NCI-H1436 treated with DMSO at 0.1 percent for 48 hours (cell line): ENCODE measurements around the gene KRTAP4-12.
"Not testable (repeated sequence)": the region's sequence is repeated elsewhere in the genome, so short reads cannot be mapped to it uniquely, and the experiment has no call there.

Experiments
- DNase-seq: peaks from one replicate; lab custom pipeline; 2025; lab: John Stamatoyannopoulos, UW

KRTAP4-12 gene

DNA sequence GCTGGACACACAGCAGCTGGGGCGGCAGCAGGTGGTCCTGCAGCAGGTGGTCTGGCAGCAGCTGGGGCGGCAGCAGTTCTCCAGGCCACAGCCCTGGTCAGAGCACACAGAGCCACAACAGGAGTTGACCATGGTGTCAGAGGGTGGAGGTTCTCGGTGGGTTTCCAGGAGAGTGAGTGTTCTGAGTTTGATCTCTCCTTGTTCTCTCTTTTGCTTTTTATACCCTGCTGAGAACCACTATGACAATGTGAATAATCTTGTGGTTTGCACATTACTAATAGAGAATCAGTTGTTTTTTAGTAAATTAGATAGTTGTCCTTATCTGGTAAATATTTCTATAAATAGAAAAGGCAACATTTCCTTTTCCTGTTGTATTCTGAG, at the start of gene KRTAP4-12:
TSS of gene KRTAP4-12 (minus strand) at position 192 of the 381 bp plus-strand sequence. CDS start at position 132, 60 bp downstream.
- DNase-seq: not testable (repeated sequence)

DNA sequence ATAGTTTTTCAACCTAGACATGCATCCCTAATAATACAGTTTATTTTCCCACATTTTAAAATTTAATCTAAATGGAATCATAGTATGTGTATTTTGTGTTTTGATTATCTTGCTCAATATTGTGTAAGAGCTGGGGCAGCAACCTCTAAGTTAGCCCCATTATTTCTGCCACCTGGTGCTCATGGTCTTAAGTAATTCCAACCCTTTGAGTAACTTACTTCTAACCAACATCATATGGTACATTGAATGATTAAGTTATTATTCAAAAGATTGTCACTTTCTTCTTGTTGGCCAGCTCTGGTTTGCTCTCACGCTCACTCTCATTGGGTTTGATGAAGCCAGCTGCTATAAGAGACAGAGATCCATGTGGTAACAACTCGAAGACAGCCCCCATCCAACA, 47.9 kb upstream of the KRTAP4-12 start:
- DNase-seq: no peak

DNA sequence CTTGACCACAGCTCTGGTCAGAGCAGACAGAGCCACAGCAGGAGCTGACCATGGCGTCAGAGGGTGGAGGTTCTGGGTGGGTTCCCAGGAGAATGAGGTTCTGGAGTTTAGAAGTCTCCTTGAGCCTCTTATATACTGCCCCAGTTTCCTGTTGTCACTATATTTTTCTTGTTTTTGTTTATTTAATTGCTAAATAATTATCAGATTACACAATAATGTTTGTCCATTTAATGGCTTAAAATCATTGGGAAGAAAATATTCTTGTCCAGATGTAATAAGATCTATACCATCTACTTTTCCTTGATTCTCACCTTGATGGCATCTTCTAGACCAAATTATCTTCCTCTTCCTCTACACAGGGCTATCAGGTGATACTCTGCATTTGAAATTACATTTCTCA, 44.1 kb upstream of the KRTAP4-12 start, which contains the start of gene KRTAP4-3:
TSS of gene KRTAP4-3 (minus strand) at position 101 of the 400 bp plus-strand sequence. CDS start at position 52, 49 bp downstream.
- DNase-seq: no peak

DNA sequence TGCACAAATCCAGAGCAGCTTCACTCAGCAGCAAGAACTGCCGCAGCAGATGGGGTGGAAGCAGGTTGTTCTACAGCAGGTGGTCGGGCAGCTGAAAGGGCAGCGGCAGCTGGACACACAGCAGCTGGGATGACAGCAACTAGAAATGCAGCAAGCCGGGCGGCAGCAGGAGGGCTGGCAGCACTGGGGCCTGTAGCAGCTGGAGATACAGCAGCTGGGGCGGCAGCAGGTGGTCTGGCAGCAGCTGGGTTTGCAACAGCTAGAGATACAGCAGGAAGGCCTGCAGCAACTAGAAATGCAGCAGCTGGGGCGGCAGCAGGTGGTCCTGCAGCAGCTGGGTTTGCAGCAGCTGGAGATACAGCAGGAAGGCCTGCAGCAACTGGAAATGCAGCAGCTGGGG, 43.6 kb upstream of the KRTAP4-12 start:
- DNase-seq: no peak

DNA sequence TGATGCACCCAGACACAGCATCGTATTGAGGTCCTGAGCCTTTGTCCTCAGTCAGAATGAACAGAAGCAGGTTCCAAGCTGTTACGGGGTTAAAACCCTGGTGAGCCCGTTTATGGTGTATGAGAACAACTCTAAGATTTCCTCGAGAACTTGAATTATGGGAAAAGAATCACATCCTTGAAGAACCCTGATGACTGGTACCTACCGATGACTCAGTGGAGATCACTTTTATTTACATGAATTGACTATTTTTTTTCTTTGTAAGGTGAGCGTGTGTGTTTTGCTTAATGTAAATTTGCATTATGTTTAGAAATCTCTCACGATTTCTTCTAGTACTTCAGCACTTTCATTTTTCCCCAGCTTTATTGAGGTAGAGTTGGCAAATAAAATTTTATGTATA, 39.8 kb upstream of the KRTAP4-12 start:
- DNase-seq: no peak

DNA sequence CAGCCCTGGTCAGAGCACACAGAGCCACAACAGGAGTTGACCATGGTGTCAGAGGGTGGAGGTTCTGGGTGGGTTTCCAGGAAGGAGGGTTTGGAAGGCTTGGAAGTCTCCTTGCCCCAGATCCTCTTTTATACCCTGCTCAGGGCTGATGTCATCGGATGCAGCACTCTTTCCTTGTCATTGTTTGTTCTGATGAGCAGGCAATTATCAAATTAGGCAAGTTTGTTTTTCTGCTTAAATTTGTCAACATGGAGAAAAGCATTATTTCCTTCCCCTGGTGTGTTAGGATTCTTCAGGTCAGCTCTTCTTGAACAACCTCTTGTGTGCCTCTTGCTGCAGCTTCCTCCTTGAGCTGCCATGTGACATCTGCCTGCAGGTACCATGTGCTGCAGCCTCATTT, 36.7 kb upstream of the KRTAP4-12 start, which contains the start of gene KRTAP4-4:
TSS of gene KRTAP4-4 (minus strand) at position 101 of the 400 bp plus-strand sequence. CDS start at position 44, 57 bp downstream.
- DNase-seq: no peak

DNA sequence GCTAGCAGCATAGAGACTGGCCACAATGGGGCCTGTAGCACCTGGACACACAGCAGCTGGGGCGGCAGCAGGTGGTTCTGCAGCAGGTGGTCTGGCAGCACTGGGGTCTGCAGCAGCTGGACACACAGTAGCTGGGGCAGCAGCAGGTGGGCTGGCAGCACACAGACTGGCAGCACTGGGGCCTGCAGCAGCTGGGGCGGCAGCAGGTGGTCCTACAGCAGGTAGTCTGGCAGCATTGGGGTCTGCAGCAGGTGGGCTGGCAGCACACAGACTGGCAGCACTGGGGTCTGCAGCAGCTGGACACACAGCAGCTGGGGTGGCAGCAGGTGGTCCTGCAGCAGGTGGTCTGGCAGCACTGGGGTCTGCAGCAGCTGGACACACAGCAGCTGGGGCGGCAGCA, 36.2 kb upstream of the KRTAP4-12 start:
- not testable (repeated sequence) for DNase-seq

DNA sequence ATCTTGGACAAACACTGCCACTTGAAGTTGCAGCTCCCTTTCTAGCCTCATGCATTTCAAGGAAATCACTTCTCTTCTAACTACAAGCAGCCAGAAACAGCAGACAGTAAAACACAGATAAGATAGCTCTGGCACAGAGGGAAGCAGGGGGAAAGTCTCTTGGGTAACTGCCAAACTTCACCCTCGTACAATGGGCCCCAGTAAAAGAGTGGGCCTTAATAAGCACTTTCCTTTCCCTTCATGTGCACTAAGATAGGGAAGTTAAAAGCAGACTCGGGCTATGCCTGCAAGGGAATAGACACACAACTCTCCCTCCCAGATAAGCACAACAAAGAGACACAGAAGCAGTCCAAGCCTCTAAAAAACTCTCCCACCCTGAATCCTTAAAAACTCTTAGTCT, 29.9 kb upstream of the KRTAP4-12 start:
- no peak for DNase-seq

DNA sequence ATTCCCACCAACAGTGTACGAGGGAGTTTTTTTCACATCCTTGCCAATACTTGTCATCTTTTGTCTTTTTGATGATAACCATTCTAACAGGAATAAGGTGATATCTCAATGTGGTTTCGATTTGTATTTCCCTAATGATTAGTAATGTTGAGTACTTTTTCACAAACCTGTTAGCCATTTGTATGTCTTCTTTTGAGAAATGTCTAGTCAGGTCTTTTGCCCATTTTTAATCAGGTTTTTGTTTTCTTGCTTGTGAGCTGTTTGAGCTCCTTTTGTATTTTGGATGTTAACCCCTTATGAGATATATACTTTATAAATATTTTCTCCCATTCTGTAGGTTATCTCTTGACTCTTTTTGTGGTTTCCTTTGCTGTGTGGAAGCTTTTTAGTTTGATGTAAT, 27.5 kb upstream of the KRTAP4-12 start:
- DNase-seq: no peak

DNA sequence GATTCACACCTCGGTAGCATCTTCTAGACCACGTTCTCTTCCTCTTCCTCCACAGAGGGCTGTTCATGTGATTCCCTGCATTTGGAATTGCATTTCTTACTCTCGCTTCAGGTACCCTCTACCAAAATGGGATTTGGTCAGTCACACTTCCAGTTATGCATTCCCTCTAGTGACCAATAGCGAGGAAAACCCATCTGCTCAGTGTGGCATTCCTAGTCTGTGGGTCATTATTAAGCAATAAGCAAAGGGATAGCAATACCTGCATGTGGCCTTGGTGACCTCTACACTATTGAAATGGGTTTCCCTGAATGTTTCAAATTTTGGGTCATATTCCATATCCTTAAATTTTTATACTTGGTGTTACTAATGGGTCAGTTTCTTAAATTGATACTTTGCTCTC, 26.0 kb upstream of the KRTAP4-12 start:
- no peak for DNase-seq

DNA sequence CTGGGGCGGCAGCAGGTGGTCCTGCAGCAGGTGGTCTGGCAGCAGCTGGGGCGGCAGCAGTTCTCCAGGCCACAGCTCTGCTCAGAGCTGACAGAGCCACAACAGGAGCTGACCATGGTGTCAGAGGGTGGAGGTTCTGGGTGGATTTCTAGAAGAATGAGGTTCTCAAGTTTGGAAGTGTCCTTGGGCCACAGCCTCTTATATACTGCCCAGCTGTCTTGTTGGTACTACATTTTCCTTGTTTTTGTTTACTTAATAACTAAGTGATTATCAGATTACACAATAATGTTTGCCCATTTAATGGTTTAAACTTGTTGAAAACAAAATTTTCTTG, 25.6 kb upstream of the KRTAP4-12 start, which contains the start of gene KRTAP4-5:
TSS of gene KRTAP4-5 (minus strand) at position 174 of the 334 bp plus-strand sequence. CDS start at position 116, 58 bp downstream.
- no peak for DNase-seq

DNA sequence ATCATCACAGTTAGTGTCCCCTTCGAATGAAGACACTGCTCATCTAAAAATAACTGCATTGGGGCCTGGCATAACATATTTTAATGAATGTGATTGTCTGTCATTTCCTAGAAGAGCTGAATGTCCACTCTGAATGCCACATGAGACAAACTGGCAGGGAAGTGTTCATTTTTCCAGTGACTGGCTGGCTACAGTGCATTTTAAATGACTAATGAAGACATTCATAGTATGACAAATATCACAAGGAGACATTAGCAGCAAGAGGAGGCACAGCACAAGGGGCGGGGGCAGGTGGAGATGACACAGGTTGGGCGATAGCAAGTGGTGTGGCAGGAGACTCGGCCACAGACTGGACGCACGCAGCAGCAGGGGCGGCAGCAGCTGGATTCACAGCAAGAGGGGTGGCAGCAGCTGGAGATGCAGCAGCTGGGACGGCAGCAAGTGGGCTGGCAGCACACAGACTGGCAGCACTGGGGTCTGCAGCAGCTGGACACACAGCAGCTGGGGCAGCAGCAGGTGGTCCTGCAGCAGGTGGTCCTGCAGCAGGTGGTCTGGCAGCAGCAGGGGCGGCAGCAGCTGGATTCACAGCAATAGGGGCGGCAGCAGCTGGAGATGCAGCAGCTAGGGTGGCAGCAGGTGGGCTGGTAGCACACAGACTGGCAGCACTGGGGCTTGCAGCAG, 25.1 kb upstream of the KRTAP4-12 start:
- DNase-seq: not testable (repeated sequence)

DNA sequence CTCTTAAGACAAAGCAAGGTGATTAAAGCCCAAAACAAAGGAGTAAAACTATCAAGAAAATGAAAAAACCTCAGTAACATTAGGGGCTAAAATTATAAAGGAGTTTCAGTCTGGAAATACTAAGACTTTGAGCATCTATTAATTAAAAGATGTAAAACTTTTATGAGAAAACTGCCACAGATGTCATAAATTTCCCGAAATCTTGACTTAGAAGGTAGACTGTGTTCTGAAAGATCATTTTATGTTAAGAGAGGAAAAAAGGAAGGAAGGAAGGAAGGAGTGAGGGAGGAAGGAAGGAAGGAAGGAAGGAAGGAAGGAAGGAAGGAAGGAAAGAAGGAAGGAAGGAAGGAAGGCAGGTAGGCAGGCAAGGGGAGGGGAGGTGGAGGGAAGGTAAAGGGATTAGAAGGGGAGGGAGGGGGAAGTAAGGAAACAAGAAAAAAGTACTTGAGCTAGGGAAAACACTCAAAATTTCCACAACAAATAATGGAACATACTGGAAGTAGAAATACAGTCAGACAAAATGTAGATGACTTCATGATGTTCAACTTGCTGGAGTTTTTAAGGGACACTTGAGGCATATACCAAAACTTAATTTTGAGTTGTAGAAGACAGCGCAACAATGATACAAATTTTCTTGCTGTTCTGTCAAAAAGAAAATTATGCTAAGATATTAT, 23.7 kb upstream of the KRTAP4-12 start:
- DNase-seq: no peak

DNA sequence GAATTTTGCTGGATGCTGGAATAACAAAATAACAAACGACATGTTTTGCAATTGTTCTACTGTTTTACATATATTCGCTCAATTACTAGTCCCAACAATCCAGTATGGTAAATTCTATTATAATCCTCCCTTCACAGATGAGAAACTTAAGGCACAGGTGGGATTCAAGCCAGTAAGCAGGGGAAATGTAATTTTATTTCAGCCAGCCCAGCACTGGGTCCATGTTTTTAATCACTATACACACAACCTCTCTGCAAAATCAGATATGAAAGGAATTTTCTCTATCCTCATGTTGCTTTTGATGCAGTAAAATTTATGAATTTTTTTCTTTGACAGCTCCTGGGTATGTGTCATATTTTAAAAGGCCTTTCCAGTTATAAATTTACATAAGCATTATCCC, 21.3 kb upstream of the KRTAP4-12 start:
- DNase-seq: no peak

DNA sequence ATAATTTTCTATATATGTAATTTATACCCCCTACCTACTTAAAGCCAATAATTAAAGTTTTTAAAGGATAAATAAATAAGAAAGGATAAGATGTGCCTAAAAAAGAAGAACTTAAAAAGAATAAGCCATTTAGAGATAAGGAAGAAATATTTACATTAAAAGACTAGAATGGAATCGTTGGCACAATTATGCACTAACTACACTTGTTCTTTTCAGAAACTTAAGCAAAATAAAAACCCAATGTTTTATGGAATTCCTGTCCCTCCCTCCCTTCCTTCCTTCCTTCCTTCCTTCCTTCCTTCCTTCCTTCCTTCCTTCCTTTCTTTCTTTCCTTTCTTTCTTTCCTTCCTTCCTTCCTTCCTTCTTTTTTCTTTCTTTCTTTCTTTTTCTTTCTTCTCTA, 20.9 kb upstream of the KRTAP4-12 start:
- no peak for DNase-seq

DNA sequence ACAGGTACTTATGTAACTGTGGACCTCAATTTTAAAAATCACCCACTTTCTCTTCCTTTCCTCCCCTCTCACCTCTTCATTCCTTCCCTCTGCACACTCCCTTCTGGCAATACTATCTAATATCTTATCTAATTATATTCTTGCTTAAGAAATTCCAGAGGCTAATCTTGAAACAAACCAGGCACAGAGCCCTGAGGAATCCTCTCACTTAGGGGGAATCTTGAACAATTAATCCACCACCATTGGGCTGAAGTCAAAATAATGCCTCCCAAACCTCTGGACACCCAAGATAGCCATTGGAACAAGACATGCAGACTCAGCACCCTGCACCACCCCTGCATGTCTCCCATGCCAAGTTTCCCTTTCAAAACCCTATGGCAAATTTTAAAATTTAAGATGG, 17.4 kb upstream of the KRTAP4-12 start:
- no peak for DNase-seq

DNA sequence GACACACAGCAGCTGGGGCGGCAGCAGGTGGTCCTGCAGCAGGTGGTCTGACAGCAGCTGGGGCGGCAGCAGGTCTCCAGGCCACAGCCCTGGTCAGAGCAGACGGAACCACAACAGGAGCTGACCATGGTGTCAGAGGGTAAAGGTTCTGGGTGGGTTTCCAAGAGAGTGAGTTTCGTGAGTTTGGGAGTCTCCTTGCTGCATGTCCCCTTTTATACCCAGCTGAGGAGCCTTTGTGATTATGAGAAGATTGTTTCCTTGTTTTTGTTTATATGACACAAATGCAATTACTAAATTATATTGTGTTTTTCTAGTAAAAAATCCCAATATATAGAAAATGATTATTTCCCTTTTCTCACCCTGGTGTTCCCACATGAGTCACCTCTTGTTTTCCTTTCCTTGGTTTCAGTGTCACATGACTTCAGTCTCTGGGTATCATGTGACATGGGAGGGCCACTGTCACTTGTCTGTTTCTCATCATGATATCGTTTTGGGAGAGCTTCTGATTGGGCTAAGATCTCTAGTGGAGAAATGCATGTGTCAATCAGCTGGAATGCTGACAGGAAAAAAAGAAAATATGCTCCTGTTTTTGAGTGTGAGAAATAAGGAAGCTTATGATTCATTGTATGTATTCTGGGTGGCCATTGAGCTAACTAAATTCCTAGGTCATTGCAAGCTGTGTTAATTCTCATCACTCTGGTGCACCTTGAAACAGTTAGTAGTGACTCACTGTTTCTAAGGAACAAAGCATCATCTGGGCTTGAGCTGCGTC, 16.6 kb upstream of the KRTAP4-12 start, which contains the start of gene KRTAP4-6:
TSS of gene KRTAP4-6 (minus strand) at position 185 of the 772 bp plus-strand sequence. CDS start at position 128, 57 bp downstream.
- DNase-seq: no peak

DNA sequence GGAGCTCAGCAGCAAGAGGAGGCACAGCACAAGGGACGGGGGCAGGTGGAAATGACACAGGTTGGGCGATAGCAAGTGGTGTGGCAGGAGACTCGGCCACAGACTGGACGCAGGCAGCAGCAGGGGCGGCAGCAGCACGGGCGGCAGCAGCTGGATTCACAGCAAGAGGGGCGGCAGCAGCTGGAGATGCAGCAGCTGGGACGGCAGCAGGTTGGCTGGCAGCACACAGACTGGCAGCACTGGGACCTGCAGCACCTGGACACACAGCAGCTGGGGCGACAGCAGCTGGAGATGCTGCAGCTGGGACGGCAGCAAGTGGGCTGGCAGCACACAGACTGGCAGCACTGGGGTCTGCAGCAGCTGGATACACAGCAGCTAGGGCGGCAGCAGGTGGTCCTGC, 15.9 kb upstream of the KRTAP4-12 start:
- DNase-seq: not testable (repeated sequence)

DNA sequence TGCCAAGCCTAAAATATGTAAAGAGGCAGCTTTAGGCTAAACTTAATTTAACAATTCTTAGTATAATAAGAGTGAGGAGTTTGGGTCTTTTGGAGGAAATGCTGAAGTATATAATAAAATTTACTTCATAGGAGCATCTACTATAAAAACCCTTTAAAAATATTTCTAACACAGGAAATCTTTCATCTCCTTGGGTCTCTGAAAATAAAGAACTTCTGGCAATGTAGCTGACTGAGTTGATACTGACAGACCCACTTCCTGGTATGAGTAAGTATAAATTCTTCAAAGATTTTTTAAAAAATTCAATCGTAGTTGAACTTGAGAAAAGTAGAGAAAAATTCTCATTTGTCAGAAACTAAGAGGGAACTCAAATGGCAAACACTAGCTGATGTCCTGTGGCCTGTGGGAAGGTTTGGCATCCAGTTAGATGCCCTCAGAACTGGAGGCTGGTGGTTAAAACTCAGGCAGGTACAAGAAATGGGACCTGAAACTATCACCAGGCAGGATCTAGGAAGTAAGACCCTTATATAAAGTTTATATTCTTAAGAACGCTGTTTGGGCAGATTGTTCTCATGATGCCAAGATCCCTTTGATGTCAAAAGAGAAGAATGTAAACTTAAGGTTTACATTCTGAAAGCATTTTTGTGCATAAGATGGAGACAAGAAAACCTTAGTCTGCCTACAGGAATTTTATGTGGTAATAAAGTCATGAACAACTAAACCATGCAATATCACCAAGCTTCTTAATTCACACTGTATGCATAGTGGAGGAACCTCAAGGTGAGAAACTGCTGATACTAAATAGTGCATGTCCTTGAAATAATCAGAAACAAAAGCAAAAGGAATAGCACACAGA, 10.1 kb upstream of the KRTAP4-12 start:
- DNase-seq: no peak

DNA sequence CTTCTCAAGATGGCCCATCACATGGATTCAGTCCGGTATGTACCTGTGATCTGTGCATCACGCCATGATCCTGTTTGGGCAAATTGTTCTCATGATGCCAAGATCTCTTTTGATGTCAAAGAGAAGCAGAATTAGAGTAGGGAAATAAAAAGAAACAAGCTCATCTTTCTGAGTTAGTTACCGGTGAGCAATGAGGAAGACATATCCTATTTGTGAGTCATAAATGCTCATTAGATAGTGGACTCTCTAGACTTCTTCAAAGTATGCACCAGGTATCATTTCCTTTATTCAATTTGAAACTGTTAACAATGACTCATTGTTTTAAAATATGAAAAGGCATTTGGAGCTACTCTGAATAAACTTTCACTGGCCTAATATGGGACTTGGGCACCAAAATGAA, 8.0 kb upstream of the KRTAP4-12 start:
- no peak for DNase-seq

DNA sequence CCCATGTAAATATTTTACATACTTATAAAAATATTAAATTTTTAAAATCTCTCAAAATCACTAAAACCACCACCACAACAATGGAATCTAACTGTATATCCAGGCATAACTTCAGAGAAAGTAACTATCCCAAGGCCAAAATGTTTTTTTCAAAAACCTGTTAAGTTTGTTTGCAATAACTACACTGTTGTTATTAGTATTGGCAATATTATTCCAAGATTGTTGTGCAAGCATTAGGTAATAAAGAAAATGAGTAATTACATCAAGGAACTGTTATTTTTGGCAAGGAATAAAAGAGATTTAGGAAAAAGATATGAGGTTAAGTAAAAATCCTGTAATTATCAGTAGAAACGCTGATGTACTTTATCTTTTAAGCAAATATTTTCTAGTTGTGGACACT, 3.4 kb upstream of the KRTAP4-12 start:
- no peak for DNase-seq

DNA sequence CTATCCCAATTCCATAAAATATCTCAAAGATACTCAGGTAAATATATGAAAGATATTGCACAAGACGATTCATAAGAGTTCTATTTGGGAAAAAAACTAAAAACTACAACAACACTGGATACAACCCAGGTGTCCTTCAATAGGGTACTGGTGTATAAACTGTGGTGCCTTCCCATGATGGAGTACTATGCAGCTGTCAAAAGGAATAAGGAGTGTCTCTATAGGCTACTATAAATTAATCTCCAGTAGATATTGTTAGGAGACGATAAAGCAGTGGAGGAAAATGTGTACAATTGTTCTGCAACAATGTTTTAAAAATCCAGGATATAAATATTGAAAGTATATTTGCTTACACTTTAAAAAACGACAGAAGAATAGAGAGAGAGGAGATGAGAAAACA, 2.4 kb upstream of the KRTAP4-12 start:
- DNase-seq: no peak
